ENCODE measurements around the gene BABAM1.
"Not testable (repeated sequence)": the region's sequence is repeated elsewhere in the genome, so short reads cannot be mapped to it uniquely, and the experiment has no call there.

The BABAM1 gene

DNA sequence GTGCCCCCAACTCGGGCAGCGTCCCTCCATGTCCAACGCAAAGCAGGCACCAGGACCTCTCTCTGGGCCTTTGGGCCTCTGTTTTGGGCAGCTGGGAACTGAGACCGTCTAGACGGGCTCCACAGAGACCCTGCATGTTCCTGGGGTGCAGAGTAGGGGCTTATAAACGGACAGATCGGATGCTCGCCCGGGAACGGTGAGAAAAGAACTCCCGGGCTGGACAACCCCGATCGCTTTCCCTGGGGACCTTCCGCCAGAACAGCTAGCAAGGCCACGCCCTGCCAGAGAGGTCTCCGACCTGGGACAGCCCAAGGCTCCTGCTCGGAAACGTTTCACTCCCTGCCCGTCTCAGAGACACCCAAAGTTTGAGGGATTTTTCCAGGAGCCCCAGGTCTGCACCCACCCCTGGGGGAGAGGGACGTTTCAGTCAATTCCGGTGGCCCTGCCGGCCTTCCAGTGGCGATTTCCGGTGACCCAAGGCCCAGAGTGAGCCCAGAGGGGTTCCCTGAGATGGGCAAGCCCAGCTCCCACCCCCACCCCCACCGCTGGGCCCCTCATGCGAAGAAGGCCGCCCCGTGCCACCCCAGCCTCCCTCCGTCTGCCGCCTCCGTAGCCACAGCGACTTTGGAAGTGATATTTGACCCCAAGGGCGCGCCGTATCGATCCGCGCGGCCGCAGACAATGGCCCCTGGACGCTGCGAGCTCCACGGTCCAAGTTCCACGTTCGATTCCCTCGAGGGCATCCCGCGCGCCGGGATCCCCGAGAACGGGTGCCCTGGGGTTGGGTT, 23.2 kb upstream of the BABAM1 start:
- DNase-seq (ENCODE audit: low spot score), result no peak

DNA sequence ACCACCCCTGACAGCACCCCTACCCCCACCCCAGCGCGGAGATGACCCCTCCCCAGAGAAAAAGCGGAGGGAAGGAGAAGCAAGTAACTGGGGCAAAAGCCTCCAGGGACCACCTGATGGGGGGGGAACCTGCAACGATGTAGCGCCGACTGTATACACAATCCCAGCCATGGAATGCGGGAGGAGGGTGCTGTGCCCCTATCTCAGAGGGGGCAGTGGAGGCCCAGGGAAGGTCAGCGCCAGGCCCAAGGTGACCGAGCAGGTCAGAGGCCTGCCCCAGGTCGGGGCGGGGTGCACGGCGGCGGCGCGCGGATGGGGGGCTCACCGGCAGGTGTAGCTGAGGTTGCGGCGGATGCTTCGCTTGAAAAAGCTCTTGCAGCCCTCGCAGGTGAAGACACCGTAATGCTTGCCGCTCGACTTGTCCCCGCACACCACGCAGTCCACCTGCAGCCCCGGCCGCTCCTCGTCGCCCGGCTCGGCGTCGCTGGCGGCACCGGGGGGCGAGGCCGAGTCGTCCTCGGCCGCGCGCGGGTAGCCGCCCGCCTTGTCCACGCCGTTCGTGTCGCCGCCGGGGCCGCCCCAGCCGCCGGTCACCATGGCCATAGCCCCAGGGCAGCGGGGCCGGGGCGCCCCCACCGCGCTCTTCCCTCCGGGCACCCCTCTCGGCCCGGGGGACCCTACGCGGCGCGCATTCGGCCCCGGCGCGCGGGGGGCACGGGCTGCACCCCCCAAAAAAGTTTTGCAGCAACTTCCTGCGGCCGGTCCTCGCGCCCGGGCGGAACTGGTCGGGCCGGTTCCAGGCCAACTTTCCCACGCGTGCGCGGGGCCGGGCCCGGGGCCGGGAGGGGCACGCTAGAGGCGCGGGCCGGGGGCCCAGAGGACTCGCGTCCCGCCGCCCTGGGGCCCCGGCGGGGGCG, 22.4 kb upstream of the BABAM1 start:
- DNase-seq (ENCODE audit: low spot score), result no peak

DNA sequence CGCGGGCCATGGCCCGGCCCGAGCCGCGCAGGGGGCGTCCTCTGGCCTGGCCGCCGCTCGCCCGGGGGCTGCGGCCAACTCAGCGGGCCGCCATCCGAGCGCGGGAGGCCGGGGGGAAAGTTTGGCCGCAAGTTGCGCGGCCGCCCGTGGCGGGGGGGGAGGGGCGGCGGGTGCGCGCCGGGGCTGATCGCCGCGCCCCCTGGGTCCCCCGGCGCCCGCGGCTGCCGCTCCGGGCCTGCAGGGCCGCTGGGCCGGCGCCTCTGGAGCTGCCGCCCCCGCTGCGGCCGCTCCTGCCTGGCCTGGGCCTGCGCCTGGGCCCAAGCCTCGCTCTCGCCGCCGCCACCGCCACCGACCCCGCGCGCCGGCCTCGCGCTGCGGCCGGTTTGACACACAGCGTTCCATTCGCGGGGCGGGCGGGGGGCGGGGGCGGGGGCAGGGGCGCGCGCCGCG, 21.7 kb upstream of the BABAM1 start, which contains the start of gene NR2F6:
Gene NR2F6 (minus strand): TSS at position 385 of the 450 bp plus-strand sequence. CDS start 699 bp downstream, outside the sequence.
- no peak for DNase-seq (ENCODE audit: low spot score)

DNA sequence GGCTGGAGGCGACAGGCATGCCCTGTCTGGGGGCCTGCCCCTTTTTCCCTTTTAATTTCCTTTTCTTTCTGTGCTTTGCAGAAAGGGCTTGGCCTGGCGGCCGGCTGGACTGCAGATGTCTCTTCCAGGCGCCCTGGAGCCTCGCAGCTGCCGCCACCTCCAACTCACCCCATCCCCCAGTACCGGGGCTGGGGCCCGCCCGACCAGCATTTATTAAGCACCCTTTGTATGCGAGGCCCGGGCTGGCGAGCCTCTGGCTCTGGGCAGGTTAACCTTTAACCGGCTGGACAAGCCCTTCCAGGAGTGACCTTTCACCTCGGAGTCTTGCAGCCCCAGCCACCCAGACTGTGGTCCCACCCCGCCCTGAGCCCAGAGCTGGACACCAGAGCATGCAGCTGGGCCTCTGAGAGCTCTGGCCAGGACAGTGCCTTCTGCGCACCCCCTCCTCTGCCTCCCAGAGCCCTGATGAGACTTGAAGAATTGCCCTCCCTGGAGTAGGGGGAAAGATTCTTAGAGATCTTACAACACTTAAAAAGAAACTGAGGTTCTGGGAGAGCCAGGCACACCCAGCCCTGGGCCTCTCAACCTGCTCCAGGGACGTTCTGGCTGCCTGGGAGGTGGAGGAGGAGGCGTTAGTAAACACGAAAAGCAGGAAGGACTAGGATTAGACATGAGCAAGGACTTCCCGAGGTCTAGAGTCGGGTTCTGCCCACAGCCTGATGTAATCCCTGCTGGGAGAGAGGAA, 20.4 kb upstream of the BABAM1 start:
- DNase-seq (ENCODE audit: low spot score), result no peak

DNA sequence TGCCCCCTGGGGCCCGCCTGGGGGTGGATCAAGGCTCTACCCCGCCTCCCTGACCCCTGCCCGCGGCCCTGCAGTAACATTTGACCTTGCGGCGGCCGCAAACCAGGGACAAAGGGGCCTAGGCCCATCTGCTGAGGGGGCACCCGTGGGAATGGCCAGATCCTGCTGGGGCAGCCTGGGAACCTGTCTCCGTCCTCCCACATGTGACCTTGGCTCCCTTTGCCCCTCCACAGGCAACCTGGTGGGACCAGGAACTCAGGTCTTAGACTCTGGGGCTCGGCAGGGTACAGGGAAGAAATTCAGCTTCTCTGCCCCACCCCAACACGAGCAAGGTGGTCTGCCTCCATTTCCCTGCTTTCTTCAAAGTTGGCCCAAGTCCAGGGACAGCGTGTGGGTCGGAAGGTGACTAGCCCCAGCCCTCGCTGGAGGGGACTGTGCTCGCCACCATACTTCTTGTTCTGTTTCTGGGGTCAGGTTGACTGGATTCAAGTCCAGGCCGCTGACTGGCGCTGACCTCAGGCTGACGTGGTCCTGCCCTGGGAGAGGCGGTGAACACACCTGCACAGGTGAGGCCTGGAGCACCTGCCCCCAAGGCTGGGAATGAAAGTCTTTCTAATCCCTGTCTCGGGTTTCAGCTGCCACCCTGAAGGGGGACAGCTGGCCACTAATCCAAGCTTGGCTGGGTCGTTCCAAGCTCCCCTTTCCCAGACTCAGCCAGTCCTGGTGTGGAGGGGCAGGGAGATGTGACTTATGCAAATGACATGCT, 19.0 kb upstream of the BABAM1 start:
- DNase-seq (ENCODE audit: low spot score), result no peak

DNA sequence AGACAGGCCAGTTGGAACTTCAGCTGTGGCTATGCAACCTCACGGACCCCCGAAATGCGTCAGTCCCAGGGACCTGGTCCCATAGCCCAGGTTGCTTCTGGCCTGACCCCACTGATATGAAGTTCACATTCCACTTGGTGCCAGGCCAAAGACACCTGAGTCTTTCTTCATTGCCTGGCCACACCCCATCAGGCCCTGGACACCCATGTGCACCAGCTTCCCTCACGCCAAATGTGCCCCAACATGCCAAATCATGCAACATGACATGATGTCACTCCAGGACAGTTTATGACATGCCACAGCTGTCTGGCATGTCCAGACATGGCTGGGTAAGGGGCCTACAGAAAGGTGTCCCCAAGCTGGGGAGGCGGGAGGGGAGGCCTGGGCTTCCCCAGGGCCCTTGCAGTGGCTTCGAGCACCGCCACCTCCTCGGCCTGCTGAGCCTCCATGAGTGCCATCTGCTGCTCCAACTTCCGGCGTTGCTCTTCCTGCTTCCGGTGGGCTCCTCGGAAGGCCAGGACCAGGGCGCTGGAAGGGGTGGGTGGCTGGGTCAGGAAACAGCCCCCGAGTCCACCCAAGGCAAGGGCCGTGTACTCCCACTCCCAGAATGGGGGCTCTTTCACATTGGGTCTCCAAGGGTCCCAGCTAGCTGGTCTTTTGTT, 17.2 kb upstream of the BABAM1 start:
- DNase-seq (ENCODE audit: low spot score), result no peak

DNA sequence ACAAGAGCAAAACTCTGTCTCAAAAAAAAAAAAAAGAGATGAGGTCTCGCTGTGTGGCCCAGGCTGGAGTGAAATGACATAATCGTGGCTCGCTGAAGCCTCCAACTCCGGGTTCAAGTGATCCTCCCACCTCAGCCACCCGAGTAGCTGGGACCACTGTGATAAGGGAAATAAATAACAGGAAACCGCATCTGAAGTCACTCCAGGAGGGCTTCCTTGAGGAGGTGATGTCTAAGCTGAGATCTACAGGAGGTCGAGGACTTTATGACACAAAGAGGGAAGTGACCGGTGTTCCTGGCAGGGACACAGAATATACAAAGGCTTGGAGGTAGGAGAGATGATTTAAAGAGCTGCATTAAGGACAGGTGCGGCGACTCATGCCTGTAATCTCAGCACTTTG, 12.6 kb upstream of the BABAM1 start:
- DNase-seq (ENCODE audit: low spot score), result no peak

DNA sequence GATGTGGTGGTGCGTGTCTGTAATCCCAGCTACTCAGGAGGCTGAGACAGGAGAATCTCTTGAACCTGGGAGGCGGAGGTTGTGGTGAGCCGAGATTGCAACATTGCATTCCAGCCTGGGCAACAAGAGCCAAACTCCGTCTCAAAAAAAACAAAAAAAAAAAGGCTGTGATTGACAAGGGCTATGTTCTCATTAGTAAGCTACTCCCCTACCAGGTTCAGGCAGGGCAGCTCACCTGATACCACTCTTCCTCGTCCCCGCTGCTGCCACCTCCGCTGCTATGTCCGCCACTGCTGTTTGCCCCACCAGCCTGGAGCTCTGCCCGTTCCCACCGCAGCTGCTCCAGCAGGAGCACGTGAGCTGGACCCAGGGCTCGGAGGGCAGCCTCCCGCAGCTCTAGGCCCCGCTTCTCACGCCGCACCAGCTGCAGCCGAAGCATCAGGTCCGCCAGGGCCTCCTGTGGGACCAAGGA, 12.1 kb upstream of the BABAM1 start:
- no peak for DNase-seq (ENCODE audit: low spot score)

DNA sequence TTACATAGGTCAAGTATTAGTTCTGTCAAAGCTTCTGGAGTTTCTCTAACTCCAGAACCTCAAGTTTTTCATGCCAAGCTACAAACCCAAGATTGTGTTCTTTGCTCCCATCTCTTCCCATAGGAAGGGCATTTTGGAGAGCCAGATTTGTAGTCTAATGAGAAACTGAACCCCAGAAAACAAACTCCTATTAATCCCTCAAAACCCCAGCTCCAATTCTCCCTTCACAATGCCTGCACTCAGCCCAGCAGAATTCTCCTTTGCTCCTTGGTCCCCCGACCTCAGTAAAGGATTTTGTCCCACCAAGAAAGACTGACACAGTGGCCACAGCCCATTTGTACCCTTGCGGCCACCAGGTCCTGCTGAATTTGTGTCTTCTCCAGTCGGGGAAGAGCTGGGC, 11.1 kb upstream of the BABAM1 start:
- DNase-seq (ENCODE audit: low spot score), result no peak

DNA sequence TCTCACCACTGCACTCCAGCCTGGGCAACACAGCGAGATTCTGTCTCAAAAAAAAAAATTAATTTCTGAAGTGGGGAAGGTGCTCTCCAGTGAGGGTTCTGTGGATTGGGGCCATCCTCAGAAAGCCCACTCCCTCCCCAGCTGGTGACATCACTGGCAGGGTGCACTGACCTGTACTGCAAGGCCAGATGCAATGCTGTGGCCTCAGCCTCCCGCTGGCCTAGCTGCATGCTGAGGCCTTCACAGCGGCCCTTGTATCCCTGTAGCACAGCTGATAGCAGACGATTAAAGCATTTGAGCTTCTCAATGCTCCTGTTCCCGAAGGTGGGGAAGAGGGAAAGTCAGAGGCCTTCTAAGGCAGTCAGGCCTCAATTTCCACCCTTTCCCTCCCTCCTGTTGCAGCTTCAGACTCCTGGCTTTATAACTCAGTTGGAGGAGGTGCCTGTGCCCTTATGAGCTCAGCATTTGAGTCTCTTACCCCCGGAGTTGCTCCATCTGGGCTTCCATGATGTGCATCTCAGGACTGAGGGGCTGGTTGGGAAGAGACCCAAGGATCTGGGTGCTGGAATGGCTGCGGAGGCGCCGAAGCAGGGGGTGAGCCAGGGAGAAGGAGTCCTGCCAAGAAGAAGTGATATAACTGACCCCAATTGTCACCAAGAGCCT, 8.0 kb upstream of the BABAM1 start:
- DNase-seq (ENCODE audit: low spot score), result no peak

DNA sequence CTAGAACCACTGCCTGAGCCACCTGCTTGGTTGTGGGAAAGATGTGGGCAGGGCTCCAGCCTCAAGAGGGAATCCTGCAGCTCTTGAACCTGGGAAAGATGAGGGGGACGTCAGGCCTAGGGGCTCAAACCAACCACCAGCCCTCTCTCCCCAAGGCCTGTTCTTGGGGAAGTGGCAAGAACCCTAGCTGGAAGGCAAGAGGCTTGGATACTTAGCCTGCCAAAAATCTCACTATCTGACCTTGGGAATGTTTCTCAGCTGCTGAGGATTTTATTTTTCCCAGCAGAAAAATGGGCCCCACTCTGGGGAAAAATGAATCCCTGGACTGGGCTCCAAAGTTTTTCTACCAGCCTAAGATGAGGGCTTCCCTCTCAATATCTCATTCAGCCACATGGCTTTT, 7.3 kb upstream of the BABAM1 start:
- DNase-seq (ENCODE audit: low spot score), result no peak

DNA sequence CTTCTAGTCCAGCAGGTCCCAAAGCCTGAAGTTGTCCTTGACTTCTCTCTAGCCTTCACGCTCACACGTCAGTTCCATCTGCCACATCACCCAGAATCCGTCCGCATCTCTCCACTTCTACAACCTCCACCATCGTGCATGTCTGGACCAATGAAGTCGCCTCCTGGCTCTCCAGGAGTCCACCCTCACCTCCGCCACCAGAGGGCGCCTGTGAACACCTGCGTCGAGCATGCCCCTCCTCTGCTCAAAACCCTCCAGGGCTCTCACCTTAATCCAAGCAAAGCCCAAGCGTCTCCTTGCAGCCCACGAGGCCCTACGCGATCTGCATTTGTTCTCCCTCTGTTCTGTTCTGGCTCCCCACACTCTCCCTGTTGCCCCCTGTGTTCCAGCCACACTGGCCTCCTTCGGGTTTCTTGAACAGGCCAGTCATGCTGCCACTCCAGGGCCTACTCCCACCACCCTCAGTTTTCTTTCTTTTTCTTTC, 6.4 kb upstream of the BABAM1 start:
- peak; percentile 91 for DNase-seq (ENCODE audit: low spot score)

DNA sequence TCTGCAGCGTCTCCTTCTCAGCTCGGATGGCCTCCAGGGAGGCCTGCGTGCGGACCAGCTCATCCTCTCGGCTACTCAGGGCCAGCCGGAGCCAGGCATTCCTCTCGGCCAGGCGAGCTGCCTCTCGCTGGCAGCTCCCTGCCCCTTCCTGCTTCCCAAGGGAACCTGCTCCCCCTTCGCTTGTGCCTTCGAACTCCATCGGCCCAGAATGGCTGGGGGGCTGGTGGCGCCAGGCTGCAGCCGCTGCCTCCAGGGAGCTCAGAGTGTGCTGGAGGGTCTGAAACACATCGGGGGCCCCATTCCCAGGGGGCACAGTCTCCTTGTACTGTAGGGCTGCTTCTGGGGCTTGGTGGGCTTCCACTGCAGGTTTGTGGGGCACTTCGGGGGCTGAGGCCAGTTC, 4.7 kb upstream of the BABAM1 start:
- DNase-seq (ENCODE audit: low spot score), result no peak

DNA sequence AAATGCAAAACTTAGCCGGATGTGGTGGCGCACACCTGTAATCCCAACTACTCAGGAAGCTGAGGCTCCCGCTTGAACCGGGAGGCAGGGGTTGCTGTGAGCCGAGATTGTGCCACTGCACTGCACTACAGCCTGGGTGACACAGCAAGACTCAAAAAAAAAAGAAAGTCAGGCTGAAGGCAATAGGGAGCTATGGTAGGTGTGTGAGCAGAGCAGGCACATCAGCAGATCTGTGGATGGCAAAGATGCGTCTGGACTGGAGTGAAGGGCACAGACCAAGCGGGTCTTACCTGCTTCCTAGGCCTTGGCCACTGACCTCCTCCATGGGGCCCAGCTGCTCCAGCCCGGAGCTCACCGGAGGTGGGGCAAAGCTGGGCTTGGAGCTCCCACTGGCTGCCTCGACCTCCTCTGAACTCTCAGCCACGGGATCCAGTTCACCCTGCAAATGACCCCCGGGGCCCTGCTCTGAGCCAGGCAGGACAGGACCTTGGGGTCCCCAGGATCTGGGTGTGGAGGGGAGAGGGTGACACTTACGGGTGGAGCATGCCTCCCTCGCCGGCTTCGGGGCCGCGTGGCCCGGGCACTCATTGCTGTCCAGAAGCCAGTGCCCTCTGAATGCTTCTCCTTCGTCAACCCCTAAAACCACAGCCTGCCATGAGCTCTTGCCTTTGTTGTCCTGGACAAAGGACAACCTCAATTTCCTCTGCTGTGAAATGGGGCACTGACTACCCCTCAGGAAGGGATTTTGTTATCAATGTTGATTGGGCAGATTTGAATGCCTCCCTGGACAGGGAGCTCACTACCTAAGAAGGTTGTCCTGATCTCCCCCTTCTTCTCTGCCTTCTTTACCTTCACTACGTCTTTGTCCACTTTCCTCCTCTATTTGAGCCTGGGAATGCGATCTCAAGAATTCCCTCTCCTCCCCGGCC, 3.3 kb upstream of the BABAM1 start:
- DNase-seq (ENCODE audit: low spot score), result no peak

DNA sequence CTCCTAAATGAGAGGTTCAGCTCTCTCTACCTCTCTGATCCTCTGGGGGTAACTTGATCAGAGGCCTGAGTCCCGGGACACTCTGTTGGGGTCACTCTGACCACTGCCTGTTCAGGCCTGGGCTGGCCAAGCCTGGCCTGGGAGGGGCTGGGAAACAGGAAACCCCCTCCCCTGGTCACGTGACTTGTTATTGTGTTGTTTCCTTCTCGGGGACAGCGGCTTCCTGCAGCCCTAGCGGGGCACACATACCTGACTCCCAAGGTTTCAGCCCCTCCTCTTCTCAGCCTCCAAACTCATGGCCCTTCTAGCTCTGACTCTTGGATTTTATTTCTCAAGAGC, 2.6 kb upstream of the BABAM1 start, which contains the start of gene USHBP1:
Gene USHBP1 (minus strand): TSS at position 105 of the 339 bp plus-strand sequence. CDS start 446 bp downstream, outside the sequence.
- DNase-seq (ENCODE audit: low spot score), result no peak

DNA sequence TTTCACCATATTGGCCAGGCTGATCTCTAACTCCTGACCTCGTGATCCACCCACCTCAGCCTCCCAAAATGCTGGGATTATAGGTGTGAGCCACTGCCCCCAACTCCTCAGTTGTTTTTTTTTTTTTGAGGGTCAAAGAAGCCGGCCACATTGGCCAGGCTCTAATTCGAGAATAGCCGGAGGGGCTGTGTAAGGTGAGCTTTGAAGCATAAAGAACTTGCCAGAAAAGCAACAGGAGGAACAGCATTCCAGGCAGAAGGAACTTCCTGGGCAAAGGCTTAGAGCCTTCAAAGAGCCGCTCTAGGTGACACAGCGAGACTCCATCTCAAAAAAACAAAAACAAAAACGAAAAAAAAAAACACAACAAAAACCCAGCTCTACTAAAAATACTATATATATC, 1.2 kb upstream of the BABAM1 start:
- DNase-seq (ENCODE audit: low spot score), result no peak

DNA sequence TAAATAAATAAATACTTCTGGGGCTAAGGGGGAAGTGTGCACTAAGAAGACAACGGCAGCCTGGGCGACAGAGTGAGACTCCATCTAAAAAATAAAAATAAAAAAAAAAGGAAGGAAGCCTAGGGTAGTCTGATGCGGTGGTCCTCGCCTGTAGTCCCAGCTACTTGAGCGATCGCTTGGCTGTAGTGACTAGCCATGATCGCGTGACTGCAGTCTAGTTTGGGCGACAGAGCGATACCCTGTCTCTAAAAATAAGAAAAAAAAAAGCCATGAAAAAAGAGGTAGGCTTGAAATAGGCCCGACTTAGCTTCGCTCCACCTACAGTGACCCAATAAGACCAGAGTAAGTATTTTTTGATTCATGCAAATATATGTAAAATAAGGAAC, 661 bp upstream of the BABAM1 start:
- DNase-seq (ENCODE audit: low spot score), result no peak

DNA sequence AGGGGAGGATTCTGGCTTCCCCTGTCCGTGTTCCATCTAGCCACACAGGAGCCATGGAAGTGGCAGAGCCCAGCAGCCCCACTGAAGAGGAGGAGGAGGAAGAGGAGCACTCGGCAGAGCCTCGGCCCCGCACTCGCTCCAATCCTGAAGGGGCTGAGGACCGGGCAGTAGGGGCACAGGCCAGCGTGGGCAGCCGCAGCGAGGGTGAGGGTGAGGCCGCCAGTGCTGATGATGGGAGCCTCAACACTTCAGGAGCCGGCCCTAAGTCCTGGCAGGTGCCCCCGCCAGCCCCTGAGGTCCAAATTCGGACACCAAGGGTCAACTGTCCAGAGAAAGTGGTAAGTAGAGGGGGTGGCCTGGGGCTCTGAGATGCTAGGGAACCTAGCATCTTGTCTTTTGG, 1.5 kb downstream of the BABAM1 start:
- DNase-seq (ENCODE audit: low spot score), result no peak

DNA sequence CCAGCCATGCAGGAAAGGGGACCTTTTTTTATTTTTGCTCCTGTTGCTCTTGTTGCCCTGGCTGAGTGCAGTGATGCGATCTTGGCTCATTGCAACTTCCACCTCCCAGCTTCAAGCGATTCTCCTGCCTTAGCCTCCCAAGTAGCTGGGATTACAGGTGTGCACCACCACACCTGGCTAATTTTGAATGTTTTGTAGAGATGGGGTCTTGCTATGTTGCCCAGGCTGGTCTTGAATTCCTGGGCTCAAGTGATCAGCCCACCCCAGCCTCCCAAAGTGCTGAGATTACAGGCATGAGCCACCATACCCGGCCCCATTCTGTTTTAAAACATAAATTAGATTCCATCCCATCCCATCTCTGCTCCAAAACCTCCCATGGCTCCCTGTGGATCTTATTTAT, 7.6 kb downstream of the BABAM1 start:
- not testable (repeated sequence) for DNase-seq (ENCODE audit: low spot score)
